Sigmoid colon (tissue), 7 donors: ENCODE results near the gene SETD1B. TPM values are rescaled to one million over a fixed set of nuclear protein-coding genes. Genes with fewer than 3 reads are reported as not detected.

Experiments
- DNase-seq: peaks from one replicate; pipeline ENCODE4 v3.0.0-alpha.2; 2019
- H3K27ac ChIP-seq, 4 donors: fragments of 200-600 bp; sonication (generic); one replicate each; pipeline ENCODE4 v1.5.1; 2016 to 2019; ENCODE audit warnings: mild to moderate bottlenecking in 1 of 4
- H3K27me3 ChIP-seq, 3 donors: fragments of 200-600 bp; sonication (generic); one replicate each; pipeline ENCODE4 v1.5.1; 2019; ENCODE audit warnings: mild to moderate bottlenecking in 1 of 3
- H3K36me3 ChIP-seq, 4 donors: fragments of 200-600 bp; sonication (generic); one replicate each; pipeline ENCODE4 v1.5.1; 2016 to 2019
- H3K4me1 ChIP-seq, 4 donors: fragments of 200-600 bp; sonication (generic); one replicate each; pipeline ENCODE4 v1.5.1; 2017 to 2019
- H3K4me3 ChIP-seq, 4 donors: fragments of 200-600 bp; sonication (generic); one replicate each; pipeline ENCODE4 v1.5.1; 2017 to 2019; ENCODE audit warnings: mild to moderate bottlenecking in 2 of 4, moderate library complexity in 1 of 4
- H3K9me3 ChIP-seq, 4 donors: fragments of 200-600 bp in 3 of 4; sonication (generic) in 3 of 4; one replicate each; pipeline versions ENCODE4 v1.5.1 to v1.6.1; 2013 to 2019
- CTCF ChIP-seq, 4 experiments: fragments of 450-650 bp in 3 of 4; fragments of 200-600 bp in 1 of 4; IDR thresholded peaks; one replicate each; pipeline ENCODE4 v1.5.1; 2016 to 2019; ENCODE audit warnings: antibody characterized with exemption in 4 of 4, mild to moderate bottlenecking in 3 of 4, moderate library complexity in 2 of 4
- EP300 ChIP-seq, 4 donors: sonication (generic); formaldehyde crosslinking; IDR thresholded peaks; one replicate each; pipeline ENCODE4 v1.6.1; 2017; ENCODE audit warnings: antibody characterized with exemption in 4 of 4
- POLR2A ChIP-seq, 2 donors: fragments of 450-650 bp; IDR thresholded peaks; one replicate each; pipeline ENCODE4 v1.6.1; 2016; ENCODE audit warnings: antibody characterized with exemption in 2 of 2, mild to moderate bottlenecking in 2 of 2, moderate library complexity in 2 of 2
- POLR2AphosphoS5 ChIP-seq, 4 donors: sonication (generic); formaldehyde crosslinking; IDR thresholded peaks; one replicate each; pipeline ENCODE4 v1.6.1; 2017; ENCODE audit warnings: antibody characterized with exemption in 4 of 4
- WGBS, 2 donors: extraction: QIAGEN DNeasy Blood & Tissue Kit; methylation state at CpG; one replicate each; pipeline ENCODE4 v1.1.7; 2013; 5-methylcytosine and 5-hydroxymethylcytosine counted together
- intact Hi-C: fragments of 100-400 bp; cut with DNase I; formaldehyde crosslinking; loops from one replicate; pipeline ENCODE4 v1.15.1; 2023
- polyA plus RNA-seq, 3 donors: library from polyadenylated mRNA; stranded (reverse); fragments of 200-250 nt; gene quantifications; one replicate each; pipeline ENCODE4 v1.2.3, GENCODE V29; 2013
- total RNA-seq, 4 donors: library from RNA; depleted of rRNA; stranded (reverse); fragments of >200 nt; gene quantifications; one replicate each; pipeline ENCODE4 v1.1.0, GENCODE V29; 2016
- donor health status: healthy with polysubstance abuse.
- donor health status: Bipolar disorder and iron deficiency.
- donor health status: healthy.

Gene SETD1B
- total and polyA plus RNA-seq, 7 donors, result 2.4 to 16.9 (median 8.2) TPM

DNA sequence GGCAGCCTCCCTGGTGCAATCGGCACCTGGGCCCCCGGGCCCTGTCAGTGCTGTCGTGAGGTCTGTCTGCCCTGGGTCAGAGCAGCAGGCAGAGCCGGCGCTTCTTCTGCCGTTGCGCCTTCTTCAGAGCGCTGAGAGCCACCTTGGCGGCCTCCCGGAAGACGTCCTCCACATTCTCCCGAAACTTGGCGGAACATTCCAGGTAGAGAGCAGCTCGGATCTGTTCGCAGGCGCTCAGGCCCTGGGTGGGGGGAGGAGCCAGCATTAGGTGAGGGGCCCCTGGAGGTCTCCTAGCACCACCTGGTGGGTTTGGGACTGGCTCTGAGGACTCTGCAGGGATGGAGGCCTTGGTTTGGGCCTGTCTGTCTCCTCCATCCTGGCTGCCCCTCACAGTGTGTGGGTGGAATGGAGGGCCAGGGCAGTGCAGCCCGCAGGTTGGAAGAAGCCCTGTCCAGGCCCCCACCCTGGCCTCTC lies 24.4 kb upstream of the SETD1B start:
- WGBS, 2 donors, result 95 to 96% methylated on average over 17 of the region's 17 CpGs
- intact Hi-C loops, result loop anchor here (5.0 to 10.0 kb wide), 2 partner anchors 48 to 245 kb away; no protein-coding TSS in a partner anchor
- no peak overlapping the region for H3K4me3 ChIP-seq
- no peak overlapping the region for H3K27ac ChIP-seq
- H3K9me3 ChIP-seq, result no peaks in the 10 kb centered on the region
- DNase-seq, result no peak
- H3K36me3 ChIP-seq, result no peaks in the 10 kb centered on the region
- TF ChIP-seq EP300 (IDR thresholded peaks at IDR 0.05) (no peak), POLR2A (IDR thresholded peaks at IDR 0.05) (no peak), POLR2AphosphoS5 (IDR thresholded peaks at IDR 0.05) (no peak), CTCF (IDR thresholded peaks at IDR 0.05) (no peak)
- H3K4me1 ChIP-seq, result peaks cover 0 to 23% (median 18%) of the 10 kb centered on the region in 4 donors
- H3K27me3 ChIP-seq, result no peaks in the 10 kb centered on the region

DNA sequence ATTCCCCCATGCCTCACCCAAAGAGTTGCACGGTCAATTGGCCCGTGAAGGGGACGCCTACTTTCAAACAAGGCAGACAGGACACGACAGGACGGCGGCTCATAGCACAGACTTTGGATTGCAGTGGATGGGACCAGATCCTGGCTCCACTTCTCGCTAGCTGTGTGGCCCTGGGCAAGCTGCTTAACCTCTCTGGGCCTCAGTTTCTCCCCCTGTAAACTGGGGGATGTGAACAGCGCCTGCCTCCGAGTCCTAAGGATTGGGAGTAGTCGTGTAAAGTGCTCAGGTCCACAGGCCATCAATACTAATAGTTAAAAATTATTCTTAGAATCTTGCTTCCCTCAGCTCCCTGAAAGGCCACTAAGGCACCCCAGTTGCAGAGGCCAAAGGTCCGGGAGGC lies 23.4 kb upstream of the SETD1B start:
- peak overlapping the region in 1 of 4 donors; percentile 78 for H3K27ac ChIP-seq
- TF ChIP-seq POLR2A (IDR thresholded peaks at IDR 0.05) (no peak), CTCF (IDR thresholded peaks at IDR 0.05) (no peak), POLR2AphosphoS5 (IDR thresholded peaks at IDR 0.05) (no peak), EP300 (IDR thresholded peaks at IDR 0.05) (no peak)
- no peaks in the 10 kb centered on the region for H3K36me3 ChIP-seq
- H3K4me1 ChIP-seq, result peaks cover 0 to 23% (median 18%) of the 10 kb centered on the region in 4 donors
- H3K9me3 ChIP-seq, result no peaks in the 10 kb centered on the region
- WGBS, 2 donors, result 88 to 96% methylated on average over 11 of the region's 11 CpGs
- intact Hi-C loops, result no loop called here
- H3K4me3 ChIP-seq, result no peak overlapping the region
- no peak for DNase-seq
- no peaks in the 10 kb centered on the region for H3K27me3 ChIP-seq

DNA sequence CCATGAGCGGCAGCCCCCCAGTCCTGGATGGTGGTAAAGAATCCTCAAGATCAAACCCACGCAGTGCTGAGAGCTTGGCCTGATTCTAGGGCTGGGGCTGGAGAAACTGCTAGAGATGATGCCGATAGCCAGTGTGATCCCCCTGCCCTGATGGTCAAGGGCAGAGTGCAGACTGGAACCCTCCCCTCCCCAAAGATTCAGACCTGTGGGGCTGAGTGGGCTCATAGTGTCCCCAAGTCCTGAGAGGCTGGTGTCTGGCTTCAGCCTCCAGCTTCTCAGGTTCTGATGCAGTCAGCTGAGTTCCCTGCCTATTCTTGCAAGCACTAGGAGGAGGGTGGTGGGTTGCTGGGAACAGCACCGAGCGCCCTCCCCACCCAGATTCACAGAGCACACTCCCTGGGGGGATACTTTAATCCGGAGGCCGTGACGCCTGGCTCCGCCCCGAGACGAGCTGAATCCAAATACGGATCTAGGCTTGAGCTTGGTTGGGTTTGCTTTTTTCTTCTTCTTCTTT lies 22.3 kb upstream of the SETD1B start:
- peak overlapping the region in 1 of 4 donors; percentile 1 for H3K4me3 ChIP-seq

DNA sequence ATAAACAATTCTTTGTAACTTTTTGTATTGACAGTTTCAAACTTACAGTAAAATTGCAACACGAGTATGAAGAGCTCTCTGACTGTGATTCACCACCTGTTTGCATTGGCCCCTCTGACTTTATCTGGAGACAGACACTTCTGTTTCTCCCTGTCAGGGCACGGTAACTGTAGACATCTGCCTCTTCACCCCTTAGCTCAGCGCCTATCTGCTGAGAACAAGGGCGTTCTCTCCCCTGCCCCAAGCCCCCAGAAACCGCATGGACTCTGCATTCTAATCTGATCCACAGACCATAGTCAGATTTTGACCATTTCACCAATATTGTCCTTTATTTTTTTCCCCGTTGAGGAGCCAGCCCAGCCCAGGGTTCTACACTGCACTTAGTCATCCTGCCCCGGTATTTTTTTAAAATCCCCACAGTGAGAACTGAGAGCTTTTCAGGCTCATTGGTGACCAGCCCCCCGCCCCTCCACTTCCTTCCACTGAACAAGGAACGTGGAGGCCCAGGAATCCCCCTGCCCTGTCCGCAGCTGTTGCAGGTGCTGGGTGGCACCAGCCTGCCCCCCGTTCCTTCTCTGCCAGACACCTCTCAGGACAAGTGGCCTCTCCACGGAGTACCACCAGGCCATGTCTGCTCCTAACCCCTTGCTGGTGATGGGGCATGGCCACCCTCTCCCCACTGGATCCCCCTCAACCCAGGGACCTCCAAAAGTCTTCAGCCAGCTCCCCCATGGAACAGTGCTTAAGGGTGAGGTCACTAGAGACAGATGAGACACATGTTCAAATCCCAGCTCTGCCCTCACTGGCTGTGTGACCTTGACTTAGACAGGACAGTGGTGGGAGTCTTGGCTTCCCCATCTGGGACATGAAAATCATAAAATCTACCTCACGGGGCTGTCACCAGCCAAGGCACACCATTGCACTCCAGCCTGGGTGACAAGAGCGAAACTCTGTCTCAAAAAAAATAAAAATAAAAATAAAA lies 21.5 kb upstream of the SETD1B start:
- intact Hi-C loops, result no loop called here
- Histone ChIP-seq H3K27me3 (no peaks in the 10 kb centered on the region), H3K27ac (peak overlapping the region; percentile 56 to 78 (median 72)), H3K4me1 (peaks cover 0 to 17% (median 14%) of the 10 kb centered on the region in 4 donors), H3K9me3 (no peaks in the 10 kb centered on the region), H3K4me3 (peak overlapping the region in 1 of 4 donors; percentile 1), H3K36me3 (no peaks in the 10 kb centered on the region)
- TF ChIP-seq POLR2A (IDR thresholded peaks at IDR 0.05), result no peak
- no peak for TF ChIP-seq POLR2AphosphoS5 (IDR thresholded peaks at IDR 0.05)
- no peak for TF ChIP-seq EP300 (IDR thresholded peaks at IDR 0.05)
- no peak for TF ChIP-seq CTCF (IDR thresholded peaks at IDR 0.05)
- 36 to 62% methylated on average over 14 of the region's 14 CpGs for WGBS, 2 donors
- no peak for DNase-seq

More for the DNA sequence above, 22.3 kb upstream of the SETD1B start:
- TF ChIP-seq EP300 (IDR thresholded peaks at IDR 0.05) (no peak), POLR2AphosphoS5 (IDR thresholded peaks at IDR 0.05) (no peak), CTCF (IDR thresholded peaks at IDR 0.05) (no peak), POLR2A (IDR thresholded peaks at IDR 0.05) (no peak)
- Histone ChIP-seq H3K36me3 (no peaks in the 10 kb centered on the region), H3K27me3 (no peaks in the 10 kb centered on the region), H3K9me3 (no peaks in the 10 kb centered on the region), H3K4me1 (peaks cover 0 to 17% (median 14%) of the 10 kb centered on the region in 4 donors), H3K27ac (peak overlapping the region; percentile 56 to 78 (median 72))
- intact Hi-C loops, result no loop called here
- DNase-seq, result no peak
- 56% methylated on average over 12 of the region's 12 CpGs for WGBS, 2 donors
